Measurements from ENCODE around the gene KRTDAP.

KRTDAP gene

GRCh38 chr19:35490364-35490763, at the start of gene KRTDAP:
Gene KRTDAP (minus strand): TSS chr19:35490464. CDS start chr19:35490442, 22 bp downstream.
- DNase-seq (ENCODE audit: low spot score), result no peak
- Mint-ChIP-seq H3K27me3 (ENCODE audit: low read depth) (peaks cover 23% of the 10 kb centered on the region), H3K27ac (no peak within 1 kb of the TSS), H3K4me3 (no peak within 1 kb of the TSS), H3K9me3 (no peaks in the 10 kb centered on the region), H3K4me1 (ENCODE audit: low read depth) (peaks cover 1% of the 10 kb centered on the region), H3K36me3 (ENCODE audit: low read depth) (no peaks in the 10 kb centered on the region)

GRCh38 chr19:35539850-35540249, 49.6 kb upstream of the KRTDAP start:
- no peak overlapping the region for H3K27ac Mint-ChIP-seq
- H3K4me3 Mint-ChIP-seq, result no peak overlapping the region
- no peaks in the 10 kb centered on the region for H3K9me3 Mint-ChIP-seq
- H3K36me3 Mint-ChIP-seq (ENCODE audit: low read depth), result no peaks in the 10 kb centered on the region
- DNase-seq (ENCODE audit: low spot score), result no peak
- peaks cover 7% of the 10 kb centered on the region for H3K4me1 Mint-ChIP-seq (ENCODE audit: low read depth)
- H3K27me3 Mint-ChIP-seq (ENCODE audit: low read depth), result peaks cover 2% of the 10 kb centered on the region

- H3K27me3 Mint-ChIP-seq (ENCODE audit: low read depth), result peaks cover 3% of the 10 kb centered on the region
- H3K36me3 Mint-ChIP-seq (ENCODE audit: low read depth), result no peaks in the 10 kb centered on the region
- H3K9me3 Mint-ChIP-seq, result no peaks in the 10 kb centered on the region
- no peak for DNase-seq (ENCODE audit: low spot score)
- peaks cover 3% of the 10 kb centered on the region for H3K4me1 Mint-ChIP-seq (ENCODE audit: low read depth)
- no peak overlapping the region for H3K4me3 Mint-ChIP-seq
- H3K27ac Mint-ChIP-seq, result no peak overlapping the region
Observed at GRCh38 chr19:35539314-35539713, 49.0 kb upstream of the KRTDAP start.

DNA sequence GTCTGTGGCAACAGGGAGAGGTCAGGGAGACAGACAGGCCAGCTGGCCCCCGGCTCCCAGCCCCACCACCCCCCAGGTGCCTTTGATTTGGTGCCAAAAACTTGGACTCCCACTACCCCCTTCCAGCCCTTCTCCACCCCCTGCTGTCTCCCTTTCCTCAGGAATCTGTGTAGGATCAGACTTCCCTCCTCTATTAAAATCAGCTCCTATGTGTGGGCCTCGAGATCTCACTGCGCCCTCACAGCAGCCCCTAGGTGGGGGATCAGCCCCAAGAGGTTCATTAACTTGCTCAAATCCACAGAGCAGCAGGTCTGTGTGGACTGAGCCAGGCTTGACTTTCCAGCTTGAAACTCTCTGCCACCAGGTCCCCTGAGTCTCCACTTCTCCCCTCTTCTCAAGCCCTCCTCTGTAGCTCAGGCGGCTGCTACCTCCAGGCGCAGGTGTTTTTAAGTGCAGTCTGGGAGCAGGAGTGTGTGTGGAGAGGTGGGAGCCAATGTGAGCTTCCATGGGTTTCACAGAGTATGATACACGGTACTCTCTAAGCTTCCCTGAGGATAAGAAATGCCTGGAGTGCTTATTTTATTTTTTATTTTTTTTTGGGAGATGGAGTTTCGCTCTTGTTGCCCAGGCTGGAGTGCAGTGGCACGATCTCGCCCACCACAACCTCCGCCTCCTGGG, 44.7 kb upstream of the KRTDAP start:
- H3K27me3 Mint-ChIP-seq (ENCODE audit: low read depth), result peaks cover 18% of the 10 kb centered on the region

DNA sequence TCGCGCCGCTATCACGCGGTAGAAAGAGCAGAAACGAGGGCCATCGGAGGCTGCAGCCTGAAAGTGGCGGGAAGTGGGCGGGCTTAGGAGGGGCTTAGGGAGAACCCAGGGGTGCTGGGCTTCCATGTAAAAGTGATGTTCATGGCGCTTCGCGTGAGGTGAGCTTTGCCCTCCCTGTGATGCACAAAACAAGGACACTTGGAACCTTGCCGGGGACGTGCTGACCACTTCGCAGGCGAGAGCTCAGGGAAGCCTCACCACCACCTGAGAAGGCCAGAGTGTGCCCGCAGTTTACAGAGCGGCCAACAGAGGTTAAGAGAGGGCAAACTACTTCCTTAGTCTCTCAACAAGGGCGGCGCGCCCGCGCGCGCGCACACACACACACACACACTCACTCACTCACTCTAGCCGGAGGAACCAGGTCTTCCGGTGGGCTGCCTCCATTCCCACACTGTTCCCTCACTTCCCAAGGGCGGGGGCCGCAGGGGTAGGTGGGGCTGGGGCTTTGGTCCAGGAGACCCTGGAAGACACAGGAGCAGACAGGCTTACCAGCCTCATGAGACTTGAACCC, 43.6 kb upstream of the KRTDAP start:
- Mint-ChIP-seq H3K4me3 (peak overlapping the region; percentile 53), H3K27me3 (ENCODE audit: low read depth) (peaks cover 22% of the 10 kb centered on the region), H3K36me3 (ENCODE audit: low read depth) (no peaks in the 10 kb centered on the region), H3K4me1 (ENCODE audit: low read depth) (peaks cover 4% of the 10 kb centered on the region), H3K27ac (no peak overlapping the region), H3K9me3 (no peaks in the 10 kb centered on the region)
- peak; percentile 26 for DNase-seq (ENCODE audit: low spot score)

More for the DNA sequence above, 44.7 kb upstream of the KRTDAP start:
- no peak for DNase-seq (ENCODE audit: low spot score)
- Mint-ChIP-seq H3K4me3 (no peak overlapping the region), H3K4me1 (ENCODE audit: low read depth) (peaks cover 4% of the 10 kb centered on the region), H3K27ac (no peak overlapping the region), H3K9me3 (no peaks in the 10 kb centered on the region), H3K36me3 (ENCODE audit: low read depth) (no peaks in the 10 kb centered on the region)

DNA sequence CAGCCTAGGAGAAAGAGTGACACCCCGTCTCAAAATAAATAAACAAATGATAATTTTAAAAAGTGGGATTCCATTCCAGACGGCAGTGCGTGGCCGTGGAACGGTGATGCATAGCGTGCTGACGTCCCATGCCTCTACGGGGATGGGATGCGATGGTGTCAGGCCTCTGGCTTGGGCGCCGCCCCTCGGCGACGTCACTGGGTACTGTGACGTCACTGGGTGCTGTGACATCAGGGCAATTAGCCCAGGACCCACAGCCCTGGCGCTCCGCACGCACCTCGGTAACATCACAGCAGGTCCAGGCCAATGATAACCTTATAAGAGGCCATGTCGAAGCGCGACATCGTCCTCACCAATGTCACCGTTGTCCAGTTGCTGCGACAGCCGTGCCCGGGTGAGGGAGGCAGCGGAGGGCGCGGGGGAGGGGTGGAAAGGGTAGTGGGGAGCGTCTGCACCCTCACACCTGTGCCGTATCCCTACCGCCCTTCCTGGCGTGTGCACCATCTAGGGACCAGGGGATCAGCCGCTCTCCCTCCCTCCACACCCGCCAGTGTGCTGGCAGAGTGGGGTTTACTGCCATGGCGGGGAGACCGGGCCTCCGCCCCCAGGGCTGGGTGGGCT, 43.0 kb upstream of the KRTDAP start, which contains the start of gene GAPDHS:
GAPDHS (plus strand) TSS at position 256 of the 621 bp plus-strand sequence; CDS start at position 328, 72 bp downstream.
- peaks cover 4% of the 10 kb centered on the region for H3K4me1 Mint-ChIP-seq (ENCODE audit: low read depth)
- no peak within 1 kb of the TSS for H3K27ac Mint-ChIP-seq
- peaks cover 27% of the 10 kb centered on the region for H3K27me3 Mint-ChIP-seq (ENCODE audit: low read depth)
- no peak for DNase-seq (ENCODE audit: low spot score)
- H3K36me3 Mint-ChIP-seq (ENCODE audit: low read depth), result no peaks in the 10 kb centered on the region
- H3K9me3 Mint-ChIP-seq, result no peaks in the 10 kb centered on the region
- H3K4me3 Mint-ChIP-seq, result peak within 1 kb of the TSS; percentile 53

DNA sequence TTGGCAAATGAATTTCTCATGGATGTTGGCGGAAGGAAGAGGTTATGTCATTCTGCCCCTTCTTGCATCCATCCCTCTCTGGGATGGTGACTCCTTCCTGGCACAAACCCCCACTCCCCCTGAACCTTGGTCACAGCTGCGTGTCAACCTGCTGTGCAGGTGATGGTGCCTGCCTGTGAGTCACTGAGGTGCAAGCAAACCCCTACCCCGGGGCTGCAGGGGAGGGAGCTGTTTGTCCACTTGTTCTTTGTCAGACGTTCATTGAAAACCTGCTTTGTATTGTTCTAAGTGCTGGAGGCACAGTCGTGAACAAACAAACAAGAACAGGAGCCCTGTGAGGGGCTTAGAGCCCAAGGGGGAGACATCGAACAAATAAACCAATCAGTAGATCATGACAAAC, 41.0 kb upstream of the KRTDAP start:
- Mint-ChIP-seq H3K4me1 (ENCODE audit: low read depth) (peaks cover 4% of the 10 kb centered on the region), H3K4me3 (no peak overlapping the region), H3K27ac (no peak overlapping the region), H3K27me3 (ENCODE audit: low read depth) (peaks cover 27% of the 10 kb centered on the region), H3K36me3 (ENCODE audit: low read depth) (no peaks in the 10 kb centered on the region), H3K9me3 (no peaks in the 10 kb centered on the region)
- no peak for DNase-seq (ENCODE audit: low spot score)

GRCh38 chr19:35529241-35530218, 39.3 kb upstream of the KRTDAP start:
- H3K27ac Mint-ChIP-seq, result no peak overlapping the region
- H3K27me3 Mint-ChIP-seq (ENCODE audit: low read depth), result peaks cover 23% of the 10 kb centered on the region
- peaks cover 6% of the 10 kb centered on the region for H3K4me1 Mint-ChIP-seq (ENCODE audit: low read depth)
- no peaks in the 10 kb centered on the region for H3K9me3 Mint-ChIP-seq
- no peak overlapping the region for H3K4me3 Mint-ChIP-seq
- DNase-seq (ENCODE audit: low spot score), result no peak
- no peaks in the 10 kb centered on the region for H3K36me3 Mint-ChIP-seq (ENCODE audit: low read depth)

DNA sequence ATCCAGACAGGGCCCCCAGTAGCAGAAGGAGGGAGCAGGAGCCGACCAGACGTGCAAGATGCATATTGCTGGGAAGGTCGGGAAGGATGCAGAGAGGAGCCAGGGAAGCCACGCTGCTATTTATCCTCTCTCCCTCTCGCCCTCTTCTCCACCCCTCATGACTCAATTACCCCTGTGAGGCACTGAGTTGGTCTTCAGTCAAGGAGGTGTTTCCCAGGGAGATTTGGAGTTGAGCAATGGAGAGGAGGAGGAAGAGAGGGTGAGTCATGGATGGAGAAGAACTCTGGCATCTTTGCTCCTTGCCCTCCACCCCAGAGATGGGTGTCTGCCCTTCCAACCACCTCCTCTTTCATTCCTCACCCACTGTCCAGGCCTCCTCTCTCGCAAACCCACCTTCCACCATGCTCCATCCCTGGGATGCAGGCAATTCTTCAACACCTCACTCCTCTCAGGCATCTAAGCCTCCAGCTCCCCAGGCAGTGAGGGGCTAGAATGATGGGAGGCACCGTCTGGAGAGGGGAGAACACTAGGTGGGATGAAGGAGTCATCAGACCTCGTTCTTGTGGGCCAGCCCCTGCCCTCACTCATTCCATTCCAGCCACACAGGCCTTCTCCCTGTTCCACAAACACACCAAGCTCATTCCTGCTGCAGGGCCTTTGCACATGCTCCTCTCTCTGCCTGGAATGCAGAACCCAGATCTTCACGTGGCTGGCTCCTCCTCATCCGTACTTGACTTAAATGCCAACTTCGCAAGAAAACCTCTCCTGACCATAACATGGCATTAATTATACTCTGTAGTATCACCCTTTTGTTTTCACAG, 38.2 kb upstream of the KRTDAP start, which contains the start of gene SBSN:
SBSN (minus strand) TSS at position 94 of the 821 bp plus-strand sequence; CDS start at position 64, 30 bp downstream.
- peaks cover 2% of the 10 kb centered on the region for H3K4me1 Mint-ChIP-seq (ENCODE audit: low read depth)
- H3K4me3 Mint-ChIP-seq, result no peak within 1 kb of the TSS
- H3K27me3 Mint-ChIP-seq (ENCODE audit: low read depth), result peaks cover 19% of the 10 kb centered on the region
- H3K27ac Mint-ChIP-seq, result no peak within 1 kb of the TSS
- H3K9me3 Mint-ChIP-seq, result no peaks in the 10 kb centered on the region
- DNase-seq (ENCODE audit: low spot score), result no peak
- H3K36me3 Mint-ChIP-seq (ENCODE audit: low read depth), result no peaks in the 10 kb centered on the region

DNA sequence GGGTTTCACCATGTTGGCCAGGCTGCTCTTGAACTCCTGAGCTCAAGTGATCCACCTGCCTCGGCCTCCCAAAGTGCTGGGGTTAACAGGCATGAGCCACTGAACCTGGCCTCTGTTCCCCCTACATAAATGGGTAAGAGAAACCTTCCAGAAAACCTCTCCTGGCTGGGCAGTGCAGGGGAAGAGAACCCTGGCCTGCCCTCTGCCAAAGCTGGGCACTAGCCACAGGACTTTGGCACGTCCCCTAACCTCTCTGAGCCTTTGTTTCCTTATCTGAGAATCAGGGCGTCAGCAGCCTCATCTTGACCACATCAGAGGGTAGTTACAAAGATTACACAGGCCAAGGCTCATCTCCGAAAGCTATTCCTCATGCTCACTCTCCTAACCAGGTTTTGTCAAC, 35.6 kb upstream of the KRTDAP start:
- Mint-ChIP-seq H3K36me3 (ENCODE audit: low read depth) (no peaks in the 10 kb centered on the region), H3K9me3 (no peaks in the 10 kb centered on the region), H3K4me1 (ENCODE audit: low read depth) (peaks cover 2% of the 10 kb centered on the region), H3K27ac (no peak overlapping the region), H3K27me3 (ENCODE audit: low read depth) (peaks cover 8% of the 10 kb centered on the region), H3K4me3 (no peak overlapping the region)
- DNase-seq (ENCODE audit: low spot score), result no peak

DNA sequence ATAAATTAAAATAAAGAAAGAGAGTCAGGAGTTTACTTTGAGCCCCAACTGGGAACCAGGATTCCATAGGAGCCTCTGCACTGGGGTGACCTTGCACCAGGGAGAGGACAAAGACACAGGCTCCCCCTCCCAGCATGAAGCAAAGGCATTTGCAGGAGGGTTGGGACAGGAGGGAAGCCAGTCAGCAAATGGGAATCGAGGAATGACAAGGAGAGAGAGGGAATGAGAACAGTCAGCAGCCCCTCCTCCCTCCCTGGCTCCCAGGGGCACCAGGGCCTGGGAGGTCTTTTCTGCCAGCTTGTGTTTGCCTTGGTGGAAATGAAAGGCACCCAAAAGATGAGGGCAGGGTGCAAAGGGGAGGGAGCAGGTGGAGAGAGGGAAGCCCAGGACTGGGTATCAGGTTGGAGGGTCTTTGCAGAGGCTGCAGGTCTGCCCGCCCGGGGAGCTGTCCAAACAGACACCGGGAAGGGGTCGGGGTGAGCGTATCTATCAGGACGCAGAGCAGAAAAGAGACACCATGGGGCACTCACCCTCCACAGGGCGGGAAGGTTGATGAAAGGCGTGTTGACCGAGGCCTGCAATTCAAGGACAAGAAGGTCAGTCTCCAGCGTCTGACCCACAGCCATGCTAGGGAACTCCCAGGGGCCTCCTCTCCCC, 34.0 kb upstream of the KRTDAP start:
- Mint-ChIP-seq H3K27ac (no peak overlapping the region), H3K4me1 (ENCODE audit: low read depth) (peaks cover 2% of the 10 kb centered on the region), H3K9me3 (no peaks in the 10 kb centered on the region), H3K36me3 (ENCODE audit: low read depth) (no peaks in the 10 kb centered on the region), H3K4me3 (no peak overlapping the region), H3K27me3 (ENCODE audit: low read depth) (peaks cover 5% of the 10 kb centered on the region)
- DNase-seq (ENCODE audit: low spot score), result no peak

GRCh38 chr19:35522745-35523327, 32.6 kb upstream of the KRTDAP start:
- Mint-ChIP-seq H3K27me3 (ENCODE audit: low read depth) (no peaks in the 10 kb centered on the region), H3K9me3 (no peaks in the 10 kb centered on the region), H3K36me3 (ENCODE audit: low read depth) (no peaks in the 10 kb centered on the region), H3K4me3 (no peak overlapping the region), H3K4me1 (ENCODE audit: low read depth) (peaks cover 2% of the 10 kb centered on the region), H3K27ac (no peak overlapping the region)
- no peak for DNase-seq (ENCODE audit: low spot score)

All from T-helper 2 cell treated with Interferon-gamma antibody and Interleukin-4, amounts not matched to agents 5 μg/mL and 100 μg/mL, for 36 hours (primary cell).